GM21737 (cell line): ENCODE results near the gene M1AP.
"Not testable (repeated sequence)": the region's sequence is repeated elsewhere in the genome, so short reads cannot be mapped to it uniquely, and the experiment has no call there.

ENCODE experiments used
- ATAC-seq: cut with Tn5 transposase; IDR thresholded peaks from one replicate; pipeline ENCODE4 v1.9.1; 2021; ENCODE audit warnings: mild to moderate bottlenecking, moderate library complexity; ENCODE audit not compliant: unreplicated experiment

Gene M1AP

DNA sequence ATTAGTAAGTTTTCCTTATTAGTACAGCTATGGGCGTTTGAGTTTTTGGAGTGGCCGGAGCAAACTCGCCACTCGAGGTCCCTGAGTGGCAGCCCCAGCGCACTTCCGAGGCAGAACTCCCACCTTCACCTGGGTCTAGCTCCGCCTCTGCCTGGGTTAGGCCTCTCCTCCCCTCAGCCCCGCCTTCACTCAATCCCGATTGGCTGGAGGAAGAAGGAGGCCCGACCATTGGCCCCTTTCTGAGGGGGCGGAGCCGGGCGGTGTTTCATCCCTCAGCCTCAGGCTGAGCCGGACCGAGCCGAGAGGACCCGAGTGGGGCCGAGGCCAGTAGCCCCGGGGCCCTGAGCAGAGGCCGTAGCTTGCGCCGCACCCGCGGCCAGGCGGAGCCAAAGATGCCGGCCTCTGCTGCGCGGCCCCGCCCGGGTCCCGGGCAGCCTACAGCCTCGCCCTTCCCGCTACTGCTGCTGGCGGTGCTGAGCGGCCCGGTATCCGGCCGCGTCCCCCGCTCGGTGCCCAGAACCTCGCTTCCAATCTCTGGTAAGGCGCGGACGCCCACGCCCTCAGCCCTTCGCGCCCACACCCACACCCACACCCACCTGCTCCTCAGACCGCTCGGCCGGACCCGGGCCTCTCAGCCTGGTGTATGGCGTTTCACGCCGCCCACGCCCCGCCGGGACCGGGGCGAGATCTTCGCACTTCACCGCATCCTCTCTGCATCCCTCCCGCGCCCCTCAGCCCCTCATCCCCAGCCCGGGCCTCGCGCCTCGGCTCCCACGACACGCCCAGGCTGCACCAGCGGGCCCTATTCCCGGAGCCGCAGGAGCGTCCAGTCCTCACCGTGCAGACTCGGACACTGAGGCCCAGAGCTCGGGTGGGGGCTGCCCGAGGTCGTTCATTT lies 6.1 kb upstream of the M1AP start, which contains the start of gene SEMA4F:
Gene SEMA4F, plus strand, starts transcription at position 263 of the 898 bp plus-strand sequence. Its CDS starts 130 bp downstream, at position 393.
- peak; percentile 100 for ATAC-seq

DNA sequence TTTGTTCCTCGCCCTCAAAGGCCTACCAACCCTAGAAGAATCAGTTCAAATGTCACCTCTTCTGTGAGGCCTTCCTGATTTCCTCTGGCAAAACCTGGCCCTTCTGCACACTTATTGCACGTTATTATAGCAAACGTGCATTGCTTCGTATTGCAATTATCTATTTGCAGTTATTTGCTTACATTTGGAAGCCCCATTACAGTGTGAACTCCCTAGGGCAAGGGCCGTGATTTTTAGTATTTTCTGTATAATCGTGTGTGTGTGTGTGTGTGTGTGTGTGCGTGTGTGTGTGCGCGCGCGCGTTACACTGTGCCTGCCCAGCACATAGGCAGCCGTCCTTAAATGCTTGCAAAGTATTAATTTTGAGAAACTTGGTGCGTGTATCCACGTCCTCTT lies 5.5 kb upstream of the M1AP start:
- ATAC-seq, result peak; percentile 11

DNA sequence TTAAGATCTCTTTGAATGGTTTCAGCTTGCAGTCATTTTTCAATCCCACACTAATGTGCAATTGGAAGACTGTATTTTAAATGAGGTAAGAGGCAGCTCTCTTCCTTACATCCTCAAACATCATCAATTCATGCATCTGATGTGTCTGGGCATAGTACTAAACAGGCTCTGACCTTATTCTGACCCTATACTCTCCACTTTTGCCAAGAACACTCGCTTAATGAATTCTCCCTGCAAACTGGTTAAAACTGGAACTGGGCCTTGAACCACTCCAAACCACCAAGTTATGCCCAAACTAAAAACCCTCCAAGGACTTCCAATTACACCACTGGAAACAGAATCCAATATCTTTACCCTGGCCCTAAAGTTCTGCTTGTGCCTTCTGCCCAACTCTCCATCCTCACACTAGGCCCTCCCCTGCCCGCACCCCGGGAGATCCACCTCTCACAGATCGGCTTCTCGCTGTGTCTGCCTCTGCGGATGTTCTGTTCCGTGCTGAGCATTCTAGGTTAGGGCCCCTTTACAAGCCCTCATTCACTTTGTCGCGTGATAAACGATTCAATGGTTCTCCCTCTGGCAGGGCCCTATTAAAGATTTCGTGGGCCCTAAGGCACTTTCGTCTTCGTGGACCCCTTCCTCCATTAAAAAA lies 1.2 kb downstream of the M1AP start:
- ATAC-seq, result no peak

DNA sequence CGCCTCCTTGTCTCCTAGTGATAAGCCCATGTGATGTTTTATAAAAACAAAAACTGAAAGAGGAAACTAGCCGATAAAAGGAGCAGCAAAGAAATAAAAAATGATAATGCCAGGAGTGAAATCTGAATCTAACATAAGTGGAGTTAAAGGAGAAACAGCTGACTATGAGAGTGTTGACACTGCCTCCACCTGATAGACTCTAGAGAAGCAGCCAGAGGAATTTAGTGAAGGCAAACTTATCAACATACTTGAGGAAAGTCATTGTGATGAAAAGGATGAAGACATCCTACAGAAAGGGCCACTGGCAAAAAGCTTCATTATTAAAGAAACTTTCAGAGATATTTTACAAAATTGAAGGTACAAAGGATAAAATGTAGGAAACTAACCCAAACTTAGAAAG lies 1.9 kb downstream of the M1AP start:
- no peak for ATAC-seq

- no peak for ATAC-seq
These were observed 2.8 kb downstream of the M1AP start for GRCh38 chr2:74645344-74645743.

- no peak for ATAC-seq
These were observed 8.6 kb downstream of the M1AP start for GRCh38 chr2:74639550-74639949.

DNA sequence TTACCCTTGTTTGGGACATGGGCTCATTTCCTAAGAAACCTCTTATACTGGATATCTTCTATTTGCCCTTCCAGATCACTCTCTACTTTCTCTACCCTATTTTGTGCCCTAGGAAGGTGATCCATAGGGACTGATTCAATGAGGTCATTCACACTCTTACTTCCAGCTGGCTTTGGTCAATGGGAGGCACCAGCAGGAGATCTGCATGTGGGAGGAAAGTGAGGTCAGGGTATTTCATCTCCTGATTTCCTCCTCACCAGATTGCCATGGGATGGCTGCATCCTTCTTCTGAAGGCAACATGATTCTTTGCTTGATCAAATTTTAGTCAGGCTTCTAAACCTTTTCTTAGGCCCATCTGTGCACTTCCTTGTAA lies 15.2 kb downstream of the M1AP start:
- ATAC-seq, result no peak

DNA sequence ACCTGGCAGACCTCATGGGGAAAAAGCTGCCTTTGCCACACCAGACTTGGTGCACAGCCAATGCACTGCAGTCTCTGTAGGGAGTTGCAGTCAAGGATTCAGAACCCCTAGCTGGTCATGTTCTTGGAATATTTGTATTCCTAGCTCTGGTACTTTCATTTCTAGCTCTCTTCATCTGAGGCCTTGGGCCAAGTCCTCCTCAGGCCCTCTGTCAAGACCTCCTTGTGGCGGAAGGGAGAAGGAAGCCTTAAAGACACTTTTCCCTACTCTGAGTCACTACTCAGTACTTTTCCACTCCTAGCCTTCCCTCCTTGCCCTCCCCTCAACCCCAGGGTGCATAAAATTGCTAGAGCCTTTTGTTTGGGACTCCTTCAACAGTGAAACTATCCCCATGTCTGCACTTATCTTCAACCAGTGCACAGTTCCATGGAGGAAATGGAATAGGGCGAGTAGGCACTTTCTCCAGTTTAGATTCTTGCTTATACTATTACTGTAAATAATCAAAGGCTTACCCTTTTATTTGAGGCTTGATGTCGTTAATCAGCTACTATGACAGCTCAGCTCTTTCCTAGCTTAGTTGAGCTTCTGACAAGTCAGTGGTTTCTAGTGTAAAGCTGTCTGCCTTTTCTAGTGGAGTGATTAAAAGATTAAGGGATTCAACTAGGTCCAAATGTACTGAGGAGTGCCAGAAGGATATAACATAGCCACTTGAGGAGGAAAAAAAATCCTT lies 15.8 kb downstream of the M1AP start:
- no peak for ATAC-seq

- not testable (repeated sequence) for ATAC-seq
These were observed 17.7 kb downstream of the M1AP start for GRCh38 chr2:74630454-74630853.

DNA sequence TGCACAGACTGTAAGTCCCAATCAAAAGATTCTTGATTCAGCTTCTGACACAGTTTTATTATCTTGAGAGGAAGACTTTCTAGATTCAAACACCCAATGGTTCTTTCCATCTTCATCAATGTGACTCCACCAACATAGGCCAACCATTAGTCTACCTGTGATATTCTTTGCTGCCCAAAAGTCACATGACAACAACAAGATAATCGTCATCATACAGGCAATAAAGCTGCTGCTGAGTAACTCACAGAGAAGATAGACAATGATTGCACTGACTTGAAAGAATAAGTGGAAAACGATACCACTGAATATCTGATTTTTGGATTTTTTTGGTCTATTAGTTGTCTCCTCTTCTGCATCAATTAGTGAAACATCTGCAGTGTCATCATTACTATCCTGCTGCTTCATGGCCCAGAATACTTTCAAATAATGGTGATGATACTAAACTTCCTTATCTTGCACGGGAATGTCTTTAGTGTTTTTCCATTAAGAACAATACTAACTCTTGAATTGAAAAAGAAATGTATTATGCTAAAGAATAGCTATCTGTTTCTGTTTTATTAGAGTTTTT lies 19.5 kb downstream of the M1AP start:
- ATAC-seq, result no peak

DNA sequence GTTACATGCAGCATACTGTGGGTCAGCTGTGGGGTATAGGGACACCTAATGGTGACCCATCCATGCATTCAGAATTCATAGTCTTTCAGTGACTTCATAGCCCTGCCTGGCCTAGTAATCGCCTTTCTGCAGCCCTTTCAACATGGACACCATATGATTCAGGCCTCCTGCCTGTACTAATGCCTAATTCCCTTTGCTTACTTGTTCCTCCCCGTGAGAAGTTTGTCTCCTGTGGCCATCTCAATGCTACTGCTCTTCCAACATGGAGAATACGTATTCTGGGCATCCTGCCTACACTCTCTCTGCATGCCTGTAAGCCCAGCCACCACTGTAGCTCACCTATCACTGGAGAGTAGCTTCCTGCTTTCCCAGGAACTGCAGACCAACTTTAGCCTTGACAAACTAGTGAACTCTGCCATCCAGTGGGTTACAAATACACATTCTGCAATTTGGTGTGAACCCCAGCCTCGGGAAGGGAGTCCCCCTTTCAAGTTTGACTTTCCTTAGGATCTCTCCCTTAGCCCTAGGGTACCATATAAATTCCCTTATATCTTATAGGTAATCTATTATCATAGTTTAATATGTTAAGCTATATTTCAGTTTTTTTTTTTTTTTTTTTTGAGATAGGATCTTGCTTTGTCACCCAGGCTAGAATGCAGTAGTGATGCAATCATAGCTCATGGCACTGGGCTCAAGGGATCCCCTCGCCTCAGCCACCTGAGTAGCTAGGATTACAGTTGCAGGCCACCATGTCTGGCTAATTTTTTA lies 22.3 kb downstream of the M1AP start:
- no peak for ATAC-seq

DNA sequence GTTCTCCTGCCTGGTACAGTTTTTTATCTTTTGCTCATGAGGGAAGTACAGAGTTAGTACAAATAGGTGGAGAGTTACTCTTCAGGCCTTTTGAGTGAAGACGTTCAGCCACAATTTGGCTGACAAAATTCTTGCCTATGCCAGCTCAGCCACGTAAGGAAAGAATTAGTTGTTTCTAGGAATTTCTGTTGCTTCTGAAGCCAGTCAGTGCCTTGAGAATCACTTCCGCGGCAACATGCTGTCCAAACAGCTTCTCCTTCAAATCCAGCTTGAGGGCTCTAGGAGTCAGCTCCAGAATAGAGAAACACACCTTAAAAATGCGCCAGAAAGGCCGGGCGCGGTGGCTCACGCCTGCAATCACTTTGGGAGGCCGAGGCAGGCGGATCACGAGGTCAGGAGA lies 27.5 kb downstream of the M1AP start:
- ATAC-seq, result no peak

DNA sequence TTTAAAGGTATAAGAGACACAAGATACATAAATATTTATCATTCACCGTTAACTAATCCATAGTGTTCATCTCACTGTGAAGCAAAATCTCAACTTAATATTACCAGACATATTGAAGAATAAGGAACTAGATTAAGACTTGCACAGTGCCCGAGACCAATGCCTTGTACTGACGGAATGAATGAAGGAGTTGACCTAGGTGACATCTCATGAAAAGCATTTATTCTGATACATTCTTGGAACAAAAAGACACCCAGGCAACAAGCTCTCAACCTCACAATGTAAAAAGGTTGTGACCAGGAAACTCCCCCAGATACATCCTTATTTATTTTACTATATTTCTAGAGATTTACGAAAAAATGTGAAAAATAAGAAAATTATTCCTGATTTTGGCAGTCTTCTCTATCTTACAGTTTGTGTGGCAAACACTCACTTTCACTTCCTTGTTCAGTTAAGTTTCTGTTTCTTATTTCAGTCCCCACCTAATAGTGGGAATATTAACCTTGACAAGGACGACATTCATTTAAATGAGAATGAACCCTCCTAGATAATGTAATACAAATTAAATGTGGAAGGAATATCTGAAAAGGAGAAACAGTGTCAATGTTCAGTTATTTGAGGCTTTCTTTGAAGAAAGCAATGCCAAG lies 28.4 kb downstream of the M1AP start:
- no peak for ATAC-seq

DNA sequence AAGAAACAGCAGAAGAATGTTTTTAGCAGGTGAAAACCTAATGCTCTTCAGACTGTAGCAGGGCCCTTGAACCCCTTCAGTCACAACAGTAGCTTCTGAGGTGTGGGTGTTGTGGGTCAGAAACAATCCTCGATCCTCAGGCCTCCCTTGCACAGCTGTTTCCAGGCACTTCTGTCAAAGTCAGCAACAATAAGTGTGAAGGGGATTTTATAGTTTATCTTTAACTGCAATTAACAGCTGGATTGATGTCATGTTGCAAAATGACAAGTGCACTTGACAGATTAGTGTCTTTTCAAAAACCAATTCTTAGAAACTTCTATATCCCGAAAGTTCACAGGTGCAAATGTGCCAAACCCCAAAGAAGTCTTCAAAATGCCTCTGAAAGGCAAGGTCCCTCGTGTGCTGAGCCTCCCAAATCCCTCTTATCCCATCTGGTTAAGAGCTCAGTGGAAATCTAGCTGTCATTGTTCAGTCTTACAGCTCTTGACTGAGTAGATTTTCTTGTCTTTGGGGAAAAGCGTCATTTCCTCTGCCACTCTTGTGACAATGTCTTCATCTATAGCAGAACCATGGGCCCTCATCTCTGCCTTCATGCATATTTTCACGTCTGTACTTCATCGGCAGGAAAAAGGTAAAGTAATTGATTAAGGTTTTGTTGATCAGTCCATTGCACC lies 29.6 kb downstream of the M1AP start:
- ATAC-seq, result no peak

GRCh38 chr2:74617122-74617521 lies 31.0 kb downstream of the M1AP start:
- no peak for ATAC-seq

- ATAC-seq, result no peak
These were observed 41.2 kb downstream of the M1AP start for GRCh38 chr2:74606927-74607326.

DNA sequence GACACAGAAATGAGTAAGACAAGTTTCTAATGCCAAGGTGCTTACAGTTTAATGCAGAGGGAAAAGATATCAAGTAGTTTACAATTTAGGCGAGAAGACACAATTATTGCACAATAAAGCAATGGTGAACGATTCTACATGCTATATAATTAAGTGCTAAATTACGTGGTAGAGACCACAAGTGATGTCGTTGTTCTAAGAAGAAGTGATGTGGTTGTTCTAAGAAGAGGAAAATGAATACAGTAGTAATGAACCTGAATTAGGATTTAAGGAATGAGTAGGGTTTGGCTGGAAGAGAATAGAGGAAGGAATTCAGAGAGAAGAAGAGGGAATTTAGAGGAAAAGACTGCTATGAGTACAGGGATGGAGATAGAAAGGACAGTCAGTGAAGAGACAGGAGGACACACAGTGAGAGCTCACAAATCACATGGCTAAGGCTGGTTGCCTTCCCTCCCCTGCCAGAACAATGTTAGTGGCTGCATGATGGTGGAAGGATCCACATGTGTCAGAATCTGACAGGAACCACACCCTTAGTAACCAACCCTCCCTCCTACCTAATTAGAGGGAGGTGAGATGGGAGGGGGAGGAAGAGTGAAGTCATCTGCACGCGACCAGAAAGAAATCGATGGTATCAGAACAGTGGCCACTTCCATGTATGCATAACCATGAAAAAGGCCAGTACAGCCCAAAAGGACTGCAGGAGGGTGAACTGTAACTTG lies 44.7 kb downstream of the M1AP start:
- ATAC-seq, result no peak

GRCh38 chr2:74602586-74603281 lies 45.4 kb downstream of the M1AP start:
- ATAC-seq, result no peak
